ENCODE results near the gene NUP160. TPM values are rescaled to one million over a fixed set of nuclear protein-coding genes. Genes with fewer than 3 reads are reported as not detected.
A peak's percentile ranks its signal among the peaks of the same experiment; 100 is the strongest.
"Not testable (repeated sequence)": the region's sequence is repeated elsewhere in the genome, so short reads cannot be mapped to it uniquely, and the experiment has no call there.

NUP160 gene
- total RNA-seq, 2 experiments from 2014 or later: 76.9 to 79.2 TPM

- no peak overlapping the region for H3K27ac Mint-ChIP-seq
- no peak for DNase-seq
- H3K4me3 Mint-ChIP-seq: no peak overlapping the region
- H3K27me3 Mint-ChIP-seq: no peaks in the 10 kb centered on the region
- H3K4me1 Mint-ChIP-seq: peaks cover 4% of the 10 kb centered on the region
- H3K9me3 Mint-ChIP-seq: peaks cover under 1% of the 10 kb centered on the region
- H3K36me3 Mint-ChIP-seq: peaks cover under 1% of the 10 kb centered on the region
Measured at GRCh38 chr11:47870404-47870803, 22.3 kb upstream of the NUP160 start.

DNA sequence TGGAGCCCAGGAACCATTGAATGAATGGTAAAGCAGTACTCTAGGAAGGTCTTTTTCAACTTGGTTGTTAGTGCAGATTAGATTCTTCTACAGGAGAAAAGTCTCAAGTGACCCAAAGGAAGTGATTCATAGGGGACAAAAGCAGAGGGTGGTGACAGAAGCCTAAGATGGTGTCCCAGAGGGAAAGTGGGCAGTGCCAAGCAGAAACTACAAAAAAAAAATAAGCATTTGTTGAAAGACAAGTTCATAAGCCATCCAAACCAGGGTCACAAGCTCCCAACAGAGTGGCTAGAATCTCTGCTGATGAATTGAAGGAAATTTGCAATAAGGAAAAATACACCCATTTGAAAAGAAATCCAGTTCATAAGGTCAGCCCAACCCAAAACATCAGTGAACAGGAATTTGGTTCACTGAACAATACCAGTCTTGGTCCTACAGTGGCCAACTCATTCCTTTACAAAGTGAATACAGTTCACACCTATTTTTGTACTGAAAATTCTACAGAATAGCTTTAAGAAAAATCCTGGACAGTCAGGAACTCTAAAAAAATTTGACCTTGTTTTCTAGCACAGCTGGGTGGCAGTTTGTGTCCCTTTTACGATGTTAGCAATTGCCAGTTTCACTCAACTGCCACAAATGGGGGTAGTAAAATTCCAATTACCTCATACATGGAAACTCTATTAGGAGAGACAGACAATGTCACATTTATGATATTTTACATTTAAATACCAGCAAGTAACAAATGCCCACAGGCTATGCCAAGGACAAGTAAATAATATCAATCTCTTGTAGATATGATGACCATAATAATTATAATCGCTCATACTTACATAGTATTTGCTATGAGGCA lies 21.6 kb upstream of the NUP160 start:
- no peak for DNase-seq
- no peak overlapping the region for H3K4me3 Mint-ChIP-seq
- H3K27me3 Mint-ChIP-seq: no peaks in the 10 kb centered on the region
- peaks cover 4% of the 10 kb centered on the region for H3K4me1 Mint-ChIP-seq
- no peaks in the 10 kb centered on the region for H3K9me3 Mint-ChIP-seq
- H3K36me3 Mint-ChIP-seq: no peaks in the 10 kb centered on the region
- H3K27ac Mint-ChIP-seq: no peak overlapping the region

- Mint-ChIP-seq H3K9me3 (no peaks in the 10 kb centered on the region), H3K4me1 (peaks cover 11% of the 10 kb centered on the region), H3K27ac (no peak overlapping the region), H3K27me3 (no peaks in the 10 kb centered on the region), H3K36me3 (no peaks in the 10 kb centered on the region), H3K4me3 (no peak overlapping the region)
- DNase-seq: no peak
Measured at GRCh38 chr11:47867823-47868222, 19.7 kb upstream of the NUP160 start.

DNA sequence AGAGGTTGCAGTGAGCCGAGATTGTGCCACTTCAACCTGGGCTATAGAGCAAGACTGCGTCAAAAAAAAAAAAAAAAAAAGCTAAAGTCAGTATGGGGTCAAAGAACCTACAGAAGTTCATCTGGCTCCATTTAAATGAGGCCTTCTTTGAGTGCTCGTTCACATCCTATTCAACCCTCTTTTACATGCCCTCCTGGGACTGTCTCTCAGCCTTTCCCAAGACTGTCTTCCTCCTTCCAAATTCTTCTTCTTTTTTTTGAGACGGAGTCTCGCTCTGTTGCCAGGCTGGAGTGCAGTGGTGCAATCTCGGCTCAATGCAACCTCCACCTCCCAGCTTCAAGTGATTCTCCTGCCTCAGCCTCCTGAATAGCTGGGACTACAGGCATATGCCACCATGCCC lies 18.7 kb upstream of the NUP160 start:
- H3K27ac Mint-ChIP-seq, H3K4me3 Mint-ChIP-seq, H3K27me3 Mint-ChIP-seq, DNase-seq, H3K36me3 Mint-ChIP-seq, H3K9me3 Mint-ChIP-seq: not testable (repeated sequence)
- peaks cover 14% of the 10 kb centered on the region for H3K4me1 Mint-ChIP-seq

GRCh38 chr11:47864901-47865300 lies 16.8 kb upstream of the NUP160 start:
- Mint-ChIP-seq H3K4me3 (no peak overlapping the region), H3K27me3 (no peaks in the 10 kb centered on the region), H3K9me3 (no peaks in the 10 kb centered on the region), H3K27ac (no peak overlapping the region), H3K4me1 (peaks cover 14% of the 10 kb centered on the region), H3K36me3 (no peaks in the 10 kb centered on the region)
- no peak for DNase-seq

- peaks cover 10% of the 10 kb centered on the region for H3K4me1 Mint-ChIP-seq
- H3K9me3 Mint-ChIP-seq: no peaks in the 10 kb centered on the region
Measured at GRCh38 chr11:47863898-47864430, 15.8 kb upstream of the NUP160 start.

DNA sequence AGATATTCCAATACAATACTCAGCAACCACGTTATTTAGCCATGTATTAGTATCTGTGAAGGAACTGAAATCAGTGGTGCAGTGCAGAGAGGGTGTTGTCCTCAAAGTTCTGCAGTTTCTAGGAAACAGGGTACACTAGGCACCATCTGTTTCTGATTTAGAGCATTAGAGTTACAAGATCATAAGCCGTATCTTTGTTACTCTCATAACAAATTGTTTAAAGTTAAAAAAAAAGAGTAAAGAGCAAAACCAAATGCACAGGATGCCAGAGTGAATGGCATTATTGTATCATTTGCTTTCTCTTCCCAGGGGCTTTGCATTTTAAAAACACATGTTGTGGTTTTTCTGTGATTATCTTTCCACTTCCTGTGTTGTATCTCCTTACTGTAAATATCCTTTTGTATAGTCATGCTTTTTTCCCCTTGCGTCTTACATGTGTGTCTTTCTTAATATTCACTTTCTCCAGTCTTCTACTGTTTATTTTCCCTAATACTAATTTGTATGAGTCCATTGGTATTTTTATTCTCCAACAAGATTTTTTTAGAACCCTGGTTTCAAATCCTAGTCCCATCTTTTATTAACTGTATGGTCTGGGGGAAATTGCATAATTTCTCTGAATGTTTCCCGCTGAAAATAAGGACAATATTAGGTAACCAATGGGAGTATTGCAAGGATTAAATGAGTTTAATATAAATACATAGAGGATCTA lies 15.2 kb upstream of the NUP160 start:
- H3K27ac Mint-ChIP-seq: no peak overlapping the region
- DNase-seq: no peak
- H3K9me3 Mint-ChIP-seq: no peaks in the 10 kb centered on the region
- peaks cover 10% of the 10 kb centered on the region for H3K4me1 Mint-ChIP-seq
- no peaks in the 10 kb centered on the region for H3K36me3 Mint-ChIP-seq
- no peak overlapping the region for H3K4me3 Mint-ChIP-seq
- H3K27me3 Mint-ChIP-seq: no peaks in the 10 kb centered on the region

More at GRCh38 chr11:47863898-47864430, 15.8 kb upstream of the NUP160 start:
- DNase-seq: no peak
- Mint-ChIP-seq H3K27me3 (no peaks in the 10 kb centered on the region), H3K36me3 (no peaks in the 10 kb centered on the region), H3K27ac (no peak overlapping the region), H3K4me3 (no peak overlapping the region)

DNA sequence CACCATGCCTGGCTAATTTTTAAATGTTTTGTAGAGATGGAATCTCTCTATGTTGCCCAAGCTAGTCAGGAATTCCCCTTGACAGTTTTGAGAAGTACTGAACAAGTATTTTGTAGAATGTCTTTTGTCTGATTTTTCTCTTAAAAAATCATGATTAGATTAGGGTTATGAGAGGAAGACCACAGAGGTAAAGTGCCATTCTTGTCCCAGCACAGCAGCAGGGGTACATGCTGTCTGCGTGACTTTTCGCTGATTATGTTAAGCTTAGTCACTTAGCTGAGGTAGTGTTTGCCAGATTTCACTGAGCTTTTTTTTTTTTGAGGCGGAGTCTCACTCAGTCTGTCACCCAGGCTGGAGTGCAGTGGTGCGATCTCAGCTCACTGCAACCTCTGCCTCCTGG lies 13.6 kb upstream of the NUP160 start:
- DNase-seq: no peak

GRCh38 chr11:47860536-47860935 lies 12.4 kb upstream of the NUP160 start:
- no peak for DNase-seq
- Mint-ChIP-seq H3K4me1 (peaks cover 15% of the 10 kb centered on the region), H3K27ac (no peak overlapping the region), H3K9me3 (no peaks in the 10 kb centered on the region), H3K36me3 (no peaks in the 10 kb centered on the region), H3K4me3 (no peak overlapping the region), H3K27me3 (no peaks in the 10 kb centered on the region)

More for the DNA sequence above, 13.6 kb upstream of the NUP160 start:
- Mint-ChIP-seq H3K9me3 (no peaks in the 10 kb centered on the region), H3K27me3 (no peaks in the 10 kb centered on the region), H3K36me3 (no peaks in the 10 kb centered on the region), H3K4me3 (no peak overlapping the region), H3K4me1 (peaks cover 15% of the 10 kb centered on the region), H3K27ac (no peak overlapping the region)

GRCh38 chr11:47857892-47858543 lies 9.9 kb upstream of the NUP160 start:
- Mint-ChIP-seq H3K9me3 (no peaks in the 10 kb centered on the region), H3K27me3 (no peaks in the 10 kb centered on the region), H3K4me3 (no peak overlapping the region), H3K36me3 (no peaks in the 10 kb centered on the region), H3K4me1 (peaks cover 11% of the 10 kb centered on the region), H3K27ac (no peak overlapping the region)
- no peak for DNase-seq

GRCh38 chr11:47857485-47857884 lies 9.3 kb upstream of the NUP160 start:
- no peak for DNase-seq
- Mint-ChIP-seq H3K27ac (peak overlapping the region; percentile 23), H3K4me3 (no peak overlapping the region), H3K9me3 (no peaks in the 10 kb centered on the region), H3K27me3 (no peaks in the 10 kb centered on the region), H3K36me3 (no peaks in the 10 kb centered on the region), H3K4me1 (peaks cover 7% of the 10 kb centered on the region)

GRCh38 chr11:47856186-47856585 lies 8.0 kb upstream of the NUP160 start:
- DNase-seq: no peak
- Mint-ChIP-seq H3K27ac (no peak overlapping the region), H3K4me1 (peaks cover 7% of the 10 kb centered on the region), H3K36me3 (no peaks in the 10 kb centered on the region), H3K27me3 (no peaks in the 10 kb centered on the region), H3K4me3 (no peak overlapping the region), H3K9me3 (no peaks in the 10 kb centered on the region)

DNA sequence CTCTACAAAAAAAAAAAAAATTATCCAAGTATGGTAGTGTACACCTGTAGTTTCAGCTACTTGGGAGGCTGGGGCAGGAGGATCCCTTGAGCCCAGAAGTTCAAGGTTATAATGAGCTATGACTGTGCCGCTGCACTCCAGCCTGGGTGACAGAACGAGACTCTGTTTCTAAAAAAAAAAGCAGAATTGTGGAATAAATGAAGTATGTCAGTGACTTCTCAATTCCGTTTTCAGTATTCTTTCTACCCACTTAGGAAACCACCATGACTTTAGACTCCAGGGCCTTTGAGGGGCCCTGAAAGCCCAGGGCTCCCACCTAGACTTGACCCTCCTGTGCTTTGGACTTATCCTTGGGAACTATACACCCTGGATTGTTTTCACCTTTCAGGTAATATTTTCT lies 6.5 kb upstream of the NUP160 start:
- Mint-ChIP-seq H3K27ac (no peak overlapping the region), H3K9me3 (no peaks in the 10 kb centered on the region), H3K4me3 (no peak overlapping the region), H3K36me3 (no peaks in the 10 kb centered on the region), H3K4me1 (peaks cover 15% of the 10 kb centered on the region), H3K27me3 (no peaks in the 10 kb centered on the region)
- DNase-seq: no peak

DNA sequence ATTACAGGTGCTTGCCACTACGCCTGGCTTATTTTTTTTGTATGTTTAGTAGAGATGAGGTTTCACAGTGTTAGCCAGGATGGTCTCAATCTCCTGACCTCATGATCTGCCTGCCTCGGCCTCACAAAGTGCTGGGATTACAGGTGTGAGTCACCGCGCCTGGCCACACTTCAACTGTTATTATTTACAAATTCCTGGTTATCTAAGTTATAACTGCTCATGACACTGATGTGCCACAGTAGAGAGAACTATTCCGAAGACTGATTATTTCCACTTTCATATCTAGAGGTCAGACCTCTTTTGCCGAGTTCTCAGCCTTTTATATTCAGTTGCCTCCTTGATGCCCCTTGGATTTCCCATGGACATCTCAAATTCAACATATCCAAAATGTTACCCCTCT lies 3.9 kb upstream of the NUP160 start:
- H3K27ac Mint-ChIP-seq: peak overlapping the region; percentile 27
- no peak overlapping the region for H3K4me3 Mint-ChIP-seq
- no peaks in the 10 kb centered on the region for H3K9me3 Mint-ChIP-seq
- no peaks in the 10 kb centered on the region for H3K27me3 Mint-ChIP-seq
- no peak for DNase-seq
- H3K36me3 Mint-ChIP-seq: peaks cover 3% of the 10 kb centered on the region
- H3K4me1 Mint-ChIP-seq: peaks cover 19% of the 10 kb centered on the region

- Mint-ChIP-seq H3K4me1 (peaks cover 28% of the 10 kb centered on the region), H3K9me3 (no peaks in the 10 kb centered on the region), H3K27ac (peak overlapping the region; percentile 44), H3K27me3 (no peaks in the 10 kb centered on the region), H3K4me3 (no peak overlapping the region), H3K36me3 (peaks cover 14% of the 10 kb centered on the region)
- DNase-seq: no peak
Measured at GRCh38 chr11:47850337-47850736, 2.2 kb upstream of the NUP160 start.
